WI38 (cell line): ENCODE results near the gene RBBP8NL.

Source experiments
- H3K4me3 ChIP-seq: 2 replicates; pipeline ENCODE4 v1.5.1; 2011; ENCODE audit warnings: low read depth, mild to moderate bottlenecking, control low read depth, low read length
- CTCF ChIP-seq: IDR thresholded peaks from 2 replicates; pipeline ENCODE4 v1.5.1; 2012; ENCODE audit warnings: low read depth, mild to moderate bottlenecking, control low read depth, low read length

Gene RBBP8NL

GRCh38 chr20:62386383-62387218 is 40.7 kb downstream of the RBBP8NL start, which contains the start of gene RPS21:
RPS21 (plus strand) TSS chr20:62387103; CDS start chr20:62387339, 236 bp downstream.
- TF ChIP-seq CTCF, result no peak
- H3K4me3 ChIP-seq, result peak within 1 kb of the TSS; percentile 99

GRCh38 chr20:62382306-62383198 is 44.8 kb downstream of the RBBP8NL start:
- no peak overlapping the region for H3K4me3 ChIP-seq
- peak; percentile 94 for TF ChIP-seq CTCF

- TF ChIP-seq CTCF, result no peak
- H3K4me3 ChIP-seq, result no peak overlapping the region
Observed at GRCh38 chr20:62381842-62382241, 45.5 kb downstream of the RBBP8NL start.

- no peak for TF ChIP-seq CTCF
- H3K4me3 ChIP-seq, result no peak overlapping the region
Observed at GRCh38 chr20:62381202-62381797, 46.0 kb downstream of the RBBP8NL start.

- H3K4me3 ChIP-seq, result no peak overlapping the region
- TF ChIP-seq CTCF, result no peak
Observed at GRCh38 chr20:62378215-62378614, 49.1 kb downstream of the RBBP8NL start.

- no peak overlapping the region for H3K4me3 ChIP-seq
- no peak for TF ChIP-seq CTCF
Observed at GRCh38 chr20:62377615-62378178, 49.6 kb downstream of the RBBP8NL start.
